GM12878 (cell line): ENCODE results near the gene CMTM5. TPM values are rescaled to one million over a fixed set of nuclear protein-coding genes. Genes with fewer than 3 reads are reported as not detected.
"Not testable (repeated sequence)": the region's sequence is repeated elsewhere in the genome, so short reads cannot be mapped to it uniquely, and the experiment has no call there.

ENCODE experiments used
- ATAC-seq: fragments of 200-7000 bp; cut with Tn5 transposase; 3 replicates; pipeline ENCODE4 v1.9.1; 2020; ENCODE audit warnings: mild to moderate bottlenecking, moderate library complexity
- BruUV-seq: library from RNA; stranded (reverse); fragments of 400-500 nt; replicated peaks from 2 replicates; lab custom pipeline; 2021; lab: Mats Ljungman, UMichigan
- CTCF ChIA-PET: fragments of 300-600 bp; sonication (Branson Sonifier 250); formaldehyde crosslinking; extraction: SDS; loops from one replicate; lab custom pipeline; 2021; ENCODE audit warnings: inconsistent platforms; lab: Yijun Ruan, JAX
- POLR2A ChIA-PET: fragments of 350-600 bp; formaldehyde crosslinking; extraction: SDS; loops from one replicate; lab custom pipeline; 2021; ENCODE audit warnings: inconsistent platforms; lab: Charles Lee
- RAD21 ChIA-PET: fragments of 300-600 bp; sonication (Branson Sonifier 250); formaldehyde crosslinking; loops from one replicate; lab custom pipeline; 2023; ENCODE audit warnings: antibody characterized with exemption; ENCODE audit not compliant: unreplicated experiment; lab: Charles Lee
- SMC1A ChIA-PET: fragments of 300-600 bp; sonication (Branson Sonifier 250); formaldehyde crosslinking; loops from one replicate; lab custom pipeline; 2023; ENCODE audit not compliant: unreplicated experiment, uncharacterized antibody; lab: Charles Lee
- DNase-seq: peaks from one replicate; pipeline ENCODE4 v3.0.0-alpha.2; 2011; ENCODE audit warnings: low read depth, low spot score
- FAIRE-seq: peaks from 3 replicates; lab custom pipeline; 2011; peaks lifted over from hg19 to GRCh38; lab: Jason Lieb, UNC
- H2AFZ ChIP-seq: 2 replicates; pipeline ENCODE4 v1.6.0; 2011; ENCODE audit warnings: low read depth, low read length, control low read depth; ENCODE audit not compliant: control insufficient read depth
- H3K27ac ChIP-seq: 2 replicates; pipeline ENCODE4 v1.5.1; 2011; ENCODE audit warnings: control low read depth; ENCODE audit not compliant: control insufficient read depth, insufficient read depth
- H3K27me3 ChIP-seq, 2 experiments: replicated peaks in 1 of 2; 2 replicates each; pipeline versions ENCODE4 v1.6.0 to v1.6.1; 2011; ENCODE audit warnings: low read length in 1 of 2; ENCODE audit not compliant: control insufficient read depth in 2 of 2, insufficient read depth in 2 of 2
- H3K36me3 ChIP-seq, 2 experiments: 2 replicates each; pipeline ENCODE4 v1.5.1; 2011; ENCODE audit warnings: low read length in 1 of 2; ENCODE audit not compliant: control insufficient read depth in 2 of 2, insufficient read depth in 2 of 2
- H3K4me1 ChIP-seq: 2 replicates; pipeline ENCODE4 v1.6.1; 2011; ENCODE audit warnings: mild to moderate bottlenecking, low read length, moderate library complexity, mixed read lengths; ENCODE audit not compliant: control insufficient read depth, insufficient read depth
- H3K4me2 ChIP-seq: 2 replicates; pipeline ENCODE4 v1.6.0; 2011; ENCODE audit warnings: control low read depth; ENCODE audit not compliant: control insufficient read depth, insufficient read depth
- H3K4me3 ChIP-seq: fragments of 200-600 bp; sonication (generic); 2 replicates; pipeline ENCODE4 v1.5.1; 2016
- H3K79me2 ChIP-seq: 2 replicates; pipeline ENCODE4 v1.6.0; 2011; ENCODE audit warnings: low read length; ENCODE audit not compliant: control insufficient read depth, insufficient read depth
- H3K9ac ChIP-seq: 2 replicates; pipeline ENCODE4 v1.8.0; 2011; ENCODE audit warnings: low read length, control low read depth, mixed read lengths; ENCODE audit not compliant: control insufficient read depth, insufficient read depth
- H3K9me3 ChIP-seq: replicated peaks from 3 replicates; pipeline ENCODE4 v1.5.1; 2011; ENCODE audit warnings: mild to moderate bottlenecking, low read length; ENCODE audit not compliant: control insufficient read depth, insufficient read depth
- H4K20me1 ChIP-seq: 2 replicates; pipeline ENCODE4 v1.6.0; 2011; ENCODE audit not compliant: control insufficient read depth, insufficient read depth
- CHD2 ChIP-seq: IDR thresholded peaks from 2 replicates; pipeline ENCODE4 v1.6.1; 2011; ENCODE audit warnings: low read depth, low read length, improper control_type of control experiment, borderline replicate concordance
- DPF2 ChIP-seq: fragments of 450-650 bp; IDR thresholded peaks from 2 replicates; pipeline ENCODE4 v1.6.1; 2017; ENCODE audit warnings: mild to moderate bottlenecking
- RCOR1 ChIP-seq: conservative IDR thresholded peaks from 2 replicates; pipeline ENCODE4 v1.6.1; 2012; ENCODE audit warnings: low read depth, low read length, improper control_type of control experiment
- SIX5 ChIP-seq: IDR thresholded peaks from 2 replicates; pipeline ENCODE4 v1.6.1; 2011; ENCODE audit warnings: mild to moderate bottlenecking, low read depth, low read length, moderate library complexity; ENCODE audit not compliant: severe bottlenecking
- TCF7 ChIP-seq: IDR thresholded peaks from 2 replicates; pipeline ENCODE4 v1.6.1; 2014; ENCODE audit warnings: antibody characterized with exemption, borderline replicate concordance
- YY1 ChIP-seq: IDR thresholded peaks from 2 replicates; pipeline ENCODE4 v1.6.1; 2011; ENCODE audit warnings: low read depth, mild to moderate bottlenecking, low read length
- WGBS: methylation state at CpG from one replicate; pipeline ENCODE4 v1.1.6; 2016; ENCODE audit warnings: low lambda C conversion rate; ENCODE audit not compliant: insufficient replicate concordance, insufficient coverage; ENCODE audit errors: missing lambda C conversion rate; 5-methylcytosine and 5-hydroxymethylcytosine counted together
- in situ Hi-C: fragments of 300-500 bp; cut with MboI; formaldehyde crosslinking; loops from 9 replicates; pipeline ENCODE4 v1.14.3; 2018; ENCODE audit warnings: mixed read lengths
- intact Hi-C: fragments of 100-400 bp; cut with micrococcal nuclease; formaldehyde crosslinking; loops from one replicate; pipeline ENCODE4 v1.14.2; 2022; ENCODE audit not compliant: unreplicated experiment
- polyA plus RNA-seq, 11 experiments: library from polyadenylated mRNA; depleted of rRNA in 4 of 11; unstranded in 6 of 11; stranded (reverse) in 5 of 11; fragments of >200 nt; fragmentation: Nextera tagmentation in 4 of 11; fragmentation: Illumina TruSeq in 1 of 11; extraction: Ambion mirVana in 4 of 11; extraction: Trizol in 1 of 11; gene quantifications; 1 replicate in 1 of 11; 2 replicates in 10 of 11; pipeline versions ENCODE4 v1.2.1 to v1.2.3, GENCODE V29; 2011 to 2016; ENCODE audit warnings: inconsistent platforms in 2 of 11, missing spikeins in 2 of 11, low read depth in 1 of 11
- total RNA-seq, 4 experiments: library from RNA; depleted of rRNA in 3 of 4; stranded (reverse); fragments of >200 nt in 3 of 4; fragmentation: Illumina TruSeq in 1 of 4; extraction: Trizol in 1 of 4; gene quantifications; 2 replicates each; pipeline versions ENCODE4 v1.2.1 to v1.2.3, GENCODE V29; 2013 to 2021
- TF ChIP-seq, protein P1 (sequence below): fragments of 450-650 bp; IDR thresholded peaks from 2 replicates; pipeline ENCODE4 v1.6.1; 2017; ENCODE audit warnings: antibody characterized with exemption, mild to moderate bottlenecking, moderate library complexity
- TF ChIP-seq, protein P2 (sequence below): fragments of 450-650 bp; IDR thresholded peaks from 2 replicates; pipeline ENCODE4 v1.6.1; 2018; ENCODE audit warnings: mild to moderate bottlenecking, low read depth, moderate library complexity; ENCODE audit not compliant: partially characterized antibody

CMTM5 gene
- total and polyA plus RNA-seq, 10 of the 15 experiments (the other 5 are each of a cell fraction or from before 2014, with no cell fraction given): not detected

DNA sequence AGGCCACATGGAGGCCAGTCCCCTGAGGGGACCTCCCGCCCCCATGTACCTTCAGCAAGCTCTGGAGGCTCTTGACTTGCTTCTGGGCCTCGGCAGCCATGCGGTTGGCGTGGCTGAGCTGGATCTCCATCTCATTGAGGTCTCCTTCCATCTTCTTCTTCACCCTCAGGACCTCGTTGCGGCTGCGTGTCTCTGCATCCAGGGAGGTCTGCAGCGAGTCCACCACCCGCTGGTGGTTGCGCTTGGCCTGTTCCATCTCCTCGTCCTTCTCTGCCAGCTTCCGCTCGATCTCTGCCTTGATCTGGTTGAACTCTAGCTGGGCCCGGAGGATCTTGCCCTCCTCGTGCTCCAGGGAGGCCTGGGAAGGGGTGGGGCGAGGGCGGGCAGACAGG lies 9.4 kb downstream of the CMTM5 start:
- H3K36me3 ChIP-seq, in situ Hi-C loops, H3K9ac ChIP-seq, BruUV-seq, ATAC-seq, intact Hi-C loops, H3K9me3 ChIP-seq, H3K4me3 ChIP-seq, RAD21 ChIA-PET, H3K4me2 ChIP-seq, H3K4me1 ChIP-seq, SMC1A ChIA-PET, H2AFZ ChIP-seq, H4K20me1 ChIP-seq, DNase-seq, CTCF ChIA-PET, H3K27me3 ChIP-seq, H3K79me2 ChIP-seq, H3K27ac ChIP-seq, FAIRE-seq, POLR2A ChIA-PET: not testable (repeated sequence)
- WGBS: 37% methylated on average over 14 of the region's 17 CpGs

DNA sequence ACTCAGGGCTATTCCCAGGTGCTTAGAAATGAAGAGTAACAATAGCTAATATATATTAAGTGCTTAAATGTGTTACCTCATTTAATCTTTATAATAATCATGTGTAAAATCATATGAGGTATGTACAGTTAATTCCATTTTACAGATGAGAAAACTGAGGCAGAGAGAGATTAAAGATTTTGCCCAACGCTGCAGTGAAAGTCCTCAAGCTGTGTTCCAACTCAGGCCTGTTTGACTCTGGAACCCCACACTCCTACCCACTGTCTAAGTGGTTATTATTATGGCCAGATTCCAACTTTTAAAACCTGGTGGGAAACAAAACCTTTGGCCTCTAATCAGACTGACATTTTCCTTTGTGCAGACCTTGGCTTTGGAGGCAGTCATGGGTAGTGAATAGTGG lies 10.2 kb downstream of the CMTM5 start:
- intact Hi-C loops: no loop called here
- Histone ChIP-seq H2AFZ (no peak overlapping the region), H4K20me1 (no peaks in the 10 kb centered on the region), H3K4me2 (no peak overlapping the region), H3K27ac (no peak overlapping the region), H3K9ac (no peak overlapping the region), H3K9me3 (no peaks in the 10 kb centered on the region), H3K36me3 (no peaks in the 10 kb centered on the region), H3K4me1 (no peaks in the 10 kb centered on the region), H3K27me3 (no peaks in the 10 kb centered on the region; a peak in 2 of 4 replicates), H3K4me3 (no peak overlapping the region), H3K79me2 (no peaks in the 10 kb centered on the region)
- no peak for TF ChIP-seq YY1
- TF ChIP-seq DPF2: no peak
- TF ChIP-seq, protein P1, sequence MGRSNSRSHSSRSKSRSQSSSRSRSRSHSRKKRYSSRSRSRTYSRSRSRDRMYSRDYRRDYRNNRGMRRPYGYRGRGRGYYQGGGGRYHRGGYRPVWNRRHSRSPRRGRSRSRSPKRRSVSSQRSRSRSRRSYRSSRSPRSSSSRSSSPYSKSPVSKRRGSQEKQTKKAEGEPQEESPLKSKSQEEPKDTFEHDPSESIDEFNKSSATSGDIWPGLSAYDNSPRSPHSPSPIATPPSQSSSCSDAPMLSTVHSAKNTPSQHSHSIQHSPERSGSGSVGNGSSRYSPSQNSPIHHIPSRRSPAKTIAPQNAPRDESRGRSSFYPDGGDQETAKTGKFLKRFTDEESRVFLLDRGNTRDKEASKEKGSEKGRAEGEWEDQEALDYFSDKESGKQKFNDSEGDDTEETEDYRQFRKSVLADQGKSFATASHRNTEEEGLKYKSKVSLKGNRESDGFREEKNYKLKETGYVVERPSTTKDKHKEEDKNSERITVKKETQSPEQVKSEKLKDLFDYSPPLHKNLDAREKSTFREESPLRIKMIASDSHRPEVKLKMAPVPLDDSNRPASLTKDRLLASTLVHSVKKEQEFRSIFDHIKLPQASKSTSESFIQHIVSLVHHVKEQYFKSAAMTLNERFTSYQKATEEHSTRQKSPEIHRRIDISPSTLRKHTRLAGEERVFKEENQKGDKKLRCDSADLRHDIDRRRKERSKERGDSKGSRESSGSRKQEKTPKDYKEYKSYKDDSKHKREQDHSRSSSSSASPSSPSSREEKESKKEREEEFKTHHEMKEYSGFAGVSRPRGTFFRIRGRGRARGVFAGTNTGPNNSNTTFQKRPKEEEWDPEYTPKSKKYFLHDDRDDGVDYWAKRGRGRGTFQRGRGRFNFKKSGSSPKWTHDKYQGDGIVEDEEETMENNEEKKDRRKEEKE: no peak
- no peak for TF ChIP-seq RCOR1
- TF ChIP-seq, protein P2, sequence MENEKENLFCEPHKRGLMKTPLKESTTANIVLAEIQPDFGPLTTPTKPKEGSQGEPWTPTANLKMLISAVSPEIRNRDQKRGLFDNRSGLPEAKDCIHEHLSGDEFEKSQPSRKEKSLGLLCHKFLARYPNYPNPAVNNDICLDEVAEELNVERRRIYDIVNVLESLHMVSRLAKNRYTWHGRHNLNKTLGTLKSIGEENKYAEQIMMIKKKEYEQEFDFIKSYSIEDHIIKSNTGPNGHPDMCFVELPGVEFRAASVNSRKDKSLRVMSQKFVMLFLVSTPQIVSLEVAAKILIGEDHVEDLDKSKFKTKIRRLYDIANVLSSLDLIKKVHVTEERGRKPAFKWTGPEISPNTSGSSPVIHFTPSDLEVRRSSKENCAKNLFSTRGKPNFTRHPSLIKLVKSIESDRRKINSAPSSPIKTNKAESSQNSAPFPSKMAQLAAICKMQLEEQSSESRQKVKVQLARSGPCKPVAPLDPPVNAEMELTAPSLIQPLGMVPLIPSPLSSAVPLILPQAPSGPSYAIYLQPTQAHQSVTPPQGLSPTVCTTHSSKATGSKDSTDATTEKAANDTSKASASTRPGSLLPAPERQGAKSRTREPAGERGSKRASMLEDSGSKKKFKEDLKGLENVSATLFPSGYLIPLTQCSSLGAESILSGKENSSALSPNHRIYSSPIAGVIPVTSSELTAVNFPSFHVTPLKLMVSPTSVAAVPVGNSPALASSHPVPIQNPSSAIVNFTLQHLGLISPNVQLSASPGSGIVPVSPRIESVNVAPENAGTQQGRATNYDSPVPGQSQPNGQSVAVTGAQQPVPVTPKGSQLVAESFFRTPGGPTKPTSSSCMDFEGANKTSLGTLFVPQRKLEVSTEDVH: no peak
- no peak for TF ChIP-seq TCF7
- no peak for TF ChIP-seq CHD2
- TF ChIP-seq SIX5: no peak
- SMC1A ChIA-PET: interaction anchor here (1.2 kb wide), 1 partner anchor 10 kb away, joined by 3 read pairs; the partner anchor contains the start of gene CMTM5
- RAD21 ChIA-PET: no interaction called here
- FAIRE-seq (no peak), ATAC-seq (no peak), DNase-seq (no peak)
- in situ Hi-C loops: no loop called here
- WGBS: 79% methylated on average over 1 of the region's 1 CpG
- no TSS peak for BruUV-seq
- POLR2A ChIA-PET: no interaction called here
- CTCF ChIA-PET: no interaction called here
